Measurements from ENCODE around the gene REEP1.

- no peak for TF ChIP-seq GATA2 (IDR thresholded peaks at IDR 0.05; ENCODE audit: low read depth, low read length)
- TF ChIP-seq GATA3 (IDR thresholded peaks at IDR 0.05; ENCODE audit: low read depth, low read length) = no peak
Observed at GRCh38 chr2:86284401-86284841, 53.0 kb downstream of the REEP1 start.

Data from SH-SY5Y (cell line).